ENCODE data around the gene ABR. TPM values are rescaled to one million over a fixed set of nuclear protein-coding genes. Genes with fewer than 3 reads are reported as not detected.

ABR gene
- total RNA-seq, 1 experiment from 2014 or later, result 78.3 TPM

DNA sequence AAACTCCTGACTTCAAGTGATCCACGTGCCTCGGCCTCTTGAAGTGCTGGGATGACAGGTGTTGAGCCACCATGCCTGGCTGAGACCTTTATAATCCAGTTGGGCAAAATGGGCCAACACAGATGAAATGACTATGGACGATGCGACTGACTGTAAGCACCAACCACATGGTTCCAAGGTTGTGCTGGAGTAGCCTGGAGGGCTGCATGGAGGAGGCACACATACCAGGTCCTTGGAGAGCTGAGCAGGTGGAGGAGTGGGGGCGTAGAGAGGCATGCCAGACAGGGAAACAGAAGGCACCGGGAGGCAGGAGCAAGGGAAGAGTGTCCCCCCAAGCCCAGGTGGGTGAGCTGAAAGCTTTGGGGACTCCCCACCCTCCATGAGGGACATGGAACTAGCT, 85.2 kb downstream of the ABR start:
- no TSS peak for BruUV-seq (replicated peaks)
- CTCF ChIA-PET, result no interaction called here
- Histone ChIP-seq H3K9me3 (no peaks in the 10 kb centered on the region), H3K27me3 (replicated peaks; ENCODE audit: control insufficient read depth, insufficient read depth, low read length) (no peaks in the 10 kb centered on the region), H3K4me3 (ENCODE audit: low read depth, low read length) (no peak overlapping the region), H3K4me1 (no peaks in the 10 kb centered on the region; the same call in 1 of the 2 replicates), H3K36me3 (ENCODE audit: control insufficient read depth, insufficient read depth, low read length) (peaks cover 3% of the 10 kb centered on the region)
- Mint-ChIP-seq H3K4me1 (ENCODE audit: low read depth, unreplicated experiment) (no peaks in the 10 kb centered on the region), H3K27ac (ENCODE audit: unreplicated experiment) (no peak overlapping the region), H3K36me3 (ENCODE audit: insufficient read depth, unreplicated experiment) (peaks cover 30% of the 10 kb centered on the region), H3K27me3 (ENCODE audit: insufficient read depth, unreplicated experiment) (no peaks in the 10 kb centered on the region), H3K9me3 (ENCODE audit: unreplicated experiment) (no peaks in the 10 kb centered on the region), H3K4me3 (ENCODE audit: unreplicated experiment) (no peak overlapping the region)
- intact Hi-C loops (cut with micrococcal nuclease; ENCODE audit: unreplicated experiment), result no loop called here
- no peak for DNase-seq
- TF ChIP-seq, protein P1, sequence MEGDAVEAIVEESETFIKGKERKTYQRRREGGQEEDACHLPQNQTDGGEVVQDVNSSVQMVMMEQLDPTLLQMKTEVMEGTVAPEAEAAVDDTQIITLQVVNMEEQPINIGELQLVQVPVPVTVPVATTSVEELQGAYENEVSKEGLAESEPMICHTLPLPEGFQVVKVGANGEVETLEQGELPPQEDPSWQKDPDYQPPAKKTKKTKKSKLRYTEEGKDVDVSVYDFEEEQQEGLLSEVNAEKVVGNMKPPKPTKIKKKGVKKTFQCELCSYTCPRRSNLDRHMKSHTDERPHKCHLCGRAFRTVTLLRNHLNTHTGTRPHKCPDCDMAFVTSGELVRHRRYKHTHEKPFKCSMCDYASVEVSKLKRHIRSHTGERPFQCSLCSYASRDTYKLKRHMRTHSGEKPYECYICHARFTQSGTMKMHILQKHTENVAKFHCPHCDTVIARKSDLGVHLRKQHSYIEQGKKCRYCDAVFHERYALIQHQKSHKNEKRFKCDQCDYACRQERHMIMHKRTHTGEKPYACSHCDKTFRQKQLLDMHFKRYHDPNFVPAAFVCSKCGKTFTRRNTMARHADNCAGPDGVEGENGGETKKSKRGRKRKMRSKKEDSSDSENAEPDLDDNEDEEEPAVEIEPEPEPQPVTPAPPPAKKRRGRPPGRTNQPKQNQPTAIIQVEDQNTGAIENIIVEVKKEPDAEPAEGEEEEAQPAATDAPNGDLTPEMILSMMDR (IDR thresholded peaks at IDR 0.05; ENCODE audit: insufficient read depth in 1 of 2, low read depth in 1 of 2, low read length in 1 of 2, severe bottlenecking in 1 of 2, unreplicated experiment in 1 of 2), result no peak
- POLR2A ChIA-PET, result no interaction called here

GRCh38 chr17:1091900-1092299, 87.9 kb downstream of the ABR start:
- intact Hi-C loops (cut with micrococcal nuclease; ENCODE audit: unreplicated experiment), result no loop called here
- no peaks in the 10 kb centered on the region for H3K27me3 Mint-ChIP-seq (ENCODE audit: insufficient read depth, unreplicated experiment)
- peaks cover 11% of the 10 kb centered on the region for H3K36me3 Mint-ChIP-seq (ENCODE audit: insufficient read depth, unreplicated experiment)
- H3K4me1 ChIP-seq, result no peaks in the 10 kb centered on the region; the same call in 1 of the 2 replicates
- H3K27me3 ChIP-seq (replicated peaks; ENCODE audit: control insufficient read depth, insufficient read depth, low read length), result no peaks in the 10 kb centered on the region
- TF ChIP-seq, protein P1 (IDR thresholded peaks at IDR 0.05; ENCODE audit: insufficient read depth in 1 of 2, low read depth in 1 of 2, low read length in 1 of 2, severe bottlenecking in 1 of 2, unreplicated experiment in 1 of 2), result no peak
- BruUV-seq (replicated peaks), result no TSS peak
- H3K9me3 Mint-ChIP-seq (ENCODE audit: unreplicated experiment), result no peaks in the 10 kb centered on the region
- H3K4me3 Mint-ChIP-seq (ENCODE audit: unreplicated experiment), result no peak overlapping the region
- DNase-seq, result no peak
- CTCF ChIA-PET, result interaction anchor here (0.6 kb wide), 1 partner anchor 151 kb away, joined by 3 read pairs; no protein-coding TSS in a partner anchor
- no peaks in the 10 kb centered on the region for H3K9me3 ChIP-seq
- H3K4me1 Mint-ChIP-seq (ENCODE audit: low read depth, unreplicated experiment), result no peaks in the 10 kb centered on the region
- POLR2A ChIA-PET, result no interaction called here
- H3K36me3 ChIP-seq (ENCODE audit: control insufficient read depth, insufficient read depth, low read length), result peaks cover 1% of the 10 kb centered on the region
- no peak overlapping the region for H3K4me3 ChIP-seq (ENCODE audit: low read depth, low read length)
- no peak overlapping the region for H3K27ac Mint-ChIP-seq (ENCODE audit: unreplicated experiment)

DNA sequence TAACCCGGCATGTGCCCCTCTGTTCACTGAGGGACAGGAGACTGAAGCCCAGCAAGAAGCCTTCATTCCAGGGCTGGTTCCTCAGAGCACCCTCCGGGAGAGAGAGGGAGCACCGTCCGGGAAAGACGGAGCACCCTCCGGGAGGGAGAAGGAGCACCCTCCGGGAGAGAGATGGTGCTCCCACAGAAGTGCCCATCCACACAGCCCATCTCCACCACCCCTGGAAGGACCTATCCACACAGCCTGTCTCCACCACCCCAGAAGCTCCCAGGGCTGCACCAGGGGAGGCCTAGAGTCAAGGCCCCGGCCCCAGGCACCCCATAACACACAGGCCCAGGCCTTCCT, 88.6 kb downstream of the ABR start:
- CTCF ChIA-PET, result no interaction called here

More for the DNA sequence above, 88.6 kb downstream of the ABR start:
- Mint-ChIP-seq H3K4me1 (ENCODE audit: low read depth, unreplicated experiment) (no peaks in the 10 kb centered on the region), H3K36me3 (ENCODE audit: insufficient read depth, unreplicated experiment) (peaks cover 14% of the 10 kb centered on the region), H3K4me3 (ENCODE audit: unreplicated experiment) (no peak overlapping the region), H3K9me3 (ENCODE audit: unreplicated experiment) (no peaks in the 10 kb centered on the region), H3K27me3 (ENCODE audit: insufficient read depth, unreplicated experiment) (no peaks in the 10 kb centered on the region), H3K27ac (ENCODE audit: unreplicated experiment) (no peak overlapping the region)
- no TSS peak for BruUV-seq (replicated peaks)
- H3K4me3 ChIP-seq (ENCODE audit: low read depth, low read length), result no peak overlapping the region
- H3K36me3 ChIP-seq (ENCODE audit: control insufficient read depth, insufficient read depth, low read length), result peaks cover 1% of the 10 kb centered on the region
- no peaks in the 10 kb centered on the region for H3K9me3 ChIP-seq
- POLR2A ChIA-PET, result no interaction called here
- no peaks in the 10 kb centered on the region; the same call in 1 of the 2 replicates for H3K4me1 ChIP-seq
- TF ChIP-seq, protein P1 (IDR thresholded peaks at IDR 0.05; ENCODE audit: insufficient read depth in 1 of 2, low read depth in 1 of 2, low read length in 1 of 2, severe bottlenecking in 1 of 2, unreplicated experiment in 1 of 2), result no peak
- intact Hi-C loops (cut with micrococcal nuclease; ENCODE audit: unreplicated experiment), result no loop called here
- no peak for DNase-seq
- H3K27me3 ChIP-seq (replicated peaks; ENCODE audit: control insufficient read depth, insufficient read depth, low read length), result no peaks in the 10 kb centered on the region

All from Caco-2 (cell line).